Frontal cortex (tissue), 4 donors: ENCODE results near the gene CYBC1. TPM values are rescaled to one million over a fixed set of nuclear protein-coding genes. Genes with fewer than 3 reads are reported as not detected.

Experiments
- DNase-seq, 2 donors: peaks; one replicate each; pipeline ENCODE4 v3.0.0; 2012; ENCODE audit warnings: low spot score in 2 of 2
- FAIRE-seq: peaks from 2 replicates; lab custom pipeline; 2012; peaks lifted over from hg19 to GRCh38; lab: Jason Lieb, UNC
- small RNA-seq: library from RNA; depleted of rRNA; stranded (forward); fragments of <200 nt; gene quantifications from one replicate; pipeline ENCODE3, GENCODE V24; 2014
- total RNA-seq: library from RNA; depleted of rRNA; stranded (reverse); fragments of >200 nt; gene quantifications from one replicate; pipeline ENCODE4 v1.2.3, GENCODE V29; 2014
- donor health status: control.
- donor health status: control.
- donor health status: control.

The CYBC1 gene
- total RNA-seq, 1 donor from 2014 or later = 19.2 TPM

- DNase-seq = no peak
Observed at GRCh38 chr17:82396601-82397435, 53.7 kb downstream of the CYBC1 start.

GRCh38 chr17:82394278-82394677 is 56.3 kb downstream of the CYBC1 start:
- FAIRE-seq (no peak), DNase-seq (no peak)

More at GRCh38 chr17:82396601-82397435, 53.7 kb downstream of the CYBC1 start:
- FAIRE-seq = no peak

- FAIRE-seq (no peak), DNase-seq (no peak)
Observed at GRCh38 chr17:82392941-82393340, 57.6 kb downstream of the CYBC1 start.

Small RNAs within 50 kb of the gene (small RNA-seq; reads per million reads assigned to genes)
- not detected for gene RF00019

Other genes starting within 250 kb of the CYBC1 start
- 17.1 TPM for gene CCDC57, start 237.9 kb downstream of the CYBC1 start, total RNA-seq
- 2.0 TPM for gene SLC16A3, start 221.7 kb downstream of the CYBC1 start, total RNA-seq
- gene CSNK1D, start 177.1 kb downstream of the CYBC1 start, total RNA-seq = 22.8 TPM
- gene CD7, start 133.1 kb downstream of the CYBC1 start, total RNA-seq = not detected
- gene SECTM1, start 117.0 kb downstream of the CYBC1 start, total RNA-seq = 4.9 TPM
- not detected for gene TEX19, start 91.5 kb downstream of the CYBC1 start, total RNA-seq
- gene UTS2R, start 79.0 kb downstream of the CYBC1 start, total RNA-seq = not detected
- 14.3 TPM for gene HEXD, start 32.4 kb downstream of the CYBC1 start, total RNA-seq
- gene OGFOD3, start 32.2 kb downstream of the CYBC1 start, total RNA-seq = 15.9 TPM
- 42.8 TPM for gene NARF, start 8.0 kb upstream of the CYBC1 start, total RNA-seq
- gene FOXK2, start 69.0 kb upstream of the CYBC1 start, total RNA-seq = 40.8 TPM
- gene WDR45B, start 197.7 kb upstream of the CYBC1 start, total RNA-seq = 45.2 TPM
- gene RAB40B, start 247.9 kb upstream of the CYBC1 start, total RNA-seq = 18.3 TPM